Activated CD4-positive, CD25-positive, alpha-beta regulatory T cell (primary cell): ENCODE measurements around the gene GPNMB.

Experiments
- DNase-seq, 4 experiments: peaks; one replicate each; lab custom pipeline; 2025; lab: John Stamatoyannopoulos, UW

GPNMB gene

GRCh38 chr7:23273141-23273599, 26.6 kb downstream of the GPNMB start:
- DNase-seq: peak; percentile 80 to 89 (median 86)

GRCh38 chr7:23275912-23276311, 29.3 kb downstream of the GPNMB start:
- no peak for DNase-seq

- no peak for DNase-seq
Observed at GRCh38 chr7:23276376-23276775, 29.8 kb downstream of the GPNMB start.

GRCh38 chr7:23276947-23277346, 30.4 kb downstream of the GPNMB start:
- DNase-seq: no peak

- no peak for DNase-seq
Observed at GRCh38 chr7:23277359-23277989, 30.9 kb downstream of the GPNMB start.

GRCh38 chr7:23279819-23280525, 33.4 kb downstream of the GPNMB start:
- no peak for DNase-seq

GRCh38 chr7:23283086-23283485, 36.5 kb downstream of the GPNMB start:
- DNase-seq: no peak

- no peak for DNase-seq
Observed at GRCh38 chr7:23284871-23285270, 38.3 kb downstream of the GPNMB start.

- no peak for DNase-seq
Observed at GRCh38 chr7:23285657-23286646, 39.4 kb downstream of the GPNMB start.

- no peak for DNase-seq
Observed at GRCh38 chr7:23287612-23288011, 41.0 kb downstream of the GPNMB start.

- no peak for DNase-seq
Observed at GRCh38 chr7:23290993-23291392, 44.4 kb downstream of the GPNMB start.

- DNase-seq: no peak
Observed at GRCh38 chr7:23291957-23292560, 45.5 kb downstream of the GPNMB start.

- no peak for DNase-seq
Observed at GRCh38 chr7:23292623-23293022, 46.0 kb downstream of the GPNMB start.

GRCh38 chr7:23293500-23294073, 47.0 kb downstream of the GPNMB start:
- no peak for DNase-seq

- no peak for DNase-seq
Observed at GRCh38 chr7:23294549-23295400, 48.2 kb downstream of the GPNMB start.

- DNase-seq: no peak
Observed at GRCh38 chr7:23295401-23295697, 48.8 kb downstream of the GPNMB start.

- DNase-seq: no peak
Observed at GRCh38 chr7:23298141-23298881, 51.7 kb downstream of the GPNMB start.

GRCh38 chr7:23298885-23299769, 52.6 kb downstream of the GPNMB start, which contains the start of gene MALSU1:
MALSU1 (plus strand) TSS chr7:23299339; CDS start chr7:23299353, 14 bp downstream.
- peak; percentile 92 to 95 (median 94) for DNase-seq

GRCh38 chr7:23299770-23300300, 53.3 kb downstream of the GPNMB start:
- no peak for DNase-seq
